NCI-H2107 (cell line): ENCODE data around the gene PRIM1.
A peak's percentile ranks its signal among the peaks of the same experiment; 100 is the strongest.
"Not testable (repeated sequence)": the region's sequence is repeated elsewhere in the genome, so short reads cannot be mapped to it uniquely, and the experiment has no call there.

Experiments
- DNase-seq: peaks from one replicate; lab custom pipeline; 2025; lab: John Stamatoyannopoulos, UW

PRIM1 gene

DNA sequence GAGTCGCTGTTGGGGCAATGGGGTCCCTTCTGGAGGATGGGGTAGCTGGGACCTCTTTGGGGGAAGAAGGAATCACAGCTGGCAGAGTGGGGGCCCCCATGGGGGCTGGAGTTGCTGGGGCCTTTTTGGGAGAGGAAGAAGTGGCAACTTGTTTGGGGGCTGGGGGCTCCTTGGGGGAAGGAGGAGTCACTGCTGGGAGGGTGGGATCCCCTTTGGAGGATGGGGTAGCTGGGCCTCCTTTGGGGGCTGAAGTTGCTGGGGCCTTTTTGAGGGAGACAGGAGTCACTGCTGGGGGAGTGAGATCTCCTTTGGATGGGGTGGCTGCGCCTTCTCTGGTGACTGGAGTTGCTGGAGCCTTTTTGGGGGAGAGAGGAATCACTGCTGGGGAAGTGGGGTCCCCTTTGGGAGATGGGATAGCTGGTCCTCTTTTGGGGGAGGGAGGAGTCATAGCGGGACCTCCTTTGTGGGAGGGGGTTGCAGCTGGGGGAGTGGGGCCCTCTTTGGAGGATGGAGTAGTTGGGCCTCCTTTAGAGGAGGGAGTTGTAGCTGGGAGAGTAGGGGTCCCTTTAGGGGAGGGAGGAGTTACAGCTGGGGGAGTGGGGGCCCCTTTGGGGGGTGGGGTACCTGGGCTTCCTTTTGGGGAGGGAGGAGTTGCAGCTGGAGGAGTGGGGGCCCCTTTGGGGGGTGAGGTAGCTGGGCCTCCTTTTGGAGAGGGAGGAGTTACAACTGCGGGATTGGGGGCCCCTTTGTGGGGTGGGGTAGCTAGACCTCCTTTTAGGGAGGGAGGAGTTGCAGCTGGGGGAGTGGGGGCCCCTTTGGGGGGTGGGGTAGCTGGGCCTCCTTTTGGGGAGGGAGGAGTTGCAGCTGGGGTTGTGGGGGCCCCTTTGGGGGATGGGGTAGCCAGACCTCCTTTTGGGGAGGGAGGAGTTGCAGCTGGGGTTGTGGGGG is 34.9 kb downstream of the PRIM1 start:
- DNase-seq = no peak

GRCh38 chr12:56716458-56716857 is 35.7 kb downstream of the PRIM1 start:
- no peak for DNase-seq

DNA sequence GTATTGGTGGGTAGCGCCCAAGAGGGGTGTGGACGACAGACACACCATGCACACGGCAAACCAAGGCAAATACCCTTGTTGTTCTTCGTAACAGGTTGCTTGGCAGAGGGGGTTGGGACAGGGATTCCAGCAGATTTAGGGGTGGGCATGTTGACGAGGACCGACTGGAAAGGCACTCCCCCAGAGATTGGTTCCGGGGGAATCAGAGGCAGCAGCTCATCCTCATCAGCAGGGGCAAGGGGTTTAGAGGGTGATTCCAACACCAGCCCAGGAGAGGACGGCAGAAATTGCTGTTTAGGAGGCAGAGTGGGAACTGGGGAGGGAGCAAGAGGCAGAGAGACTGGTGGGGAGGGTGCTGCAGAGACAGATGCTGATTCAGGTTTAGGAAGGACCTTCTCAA is 36.3 kb downstream of the PRIM1 start:
- no peak for DNase-seq

DNA sequence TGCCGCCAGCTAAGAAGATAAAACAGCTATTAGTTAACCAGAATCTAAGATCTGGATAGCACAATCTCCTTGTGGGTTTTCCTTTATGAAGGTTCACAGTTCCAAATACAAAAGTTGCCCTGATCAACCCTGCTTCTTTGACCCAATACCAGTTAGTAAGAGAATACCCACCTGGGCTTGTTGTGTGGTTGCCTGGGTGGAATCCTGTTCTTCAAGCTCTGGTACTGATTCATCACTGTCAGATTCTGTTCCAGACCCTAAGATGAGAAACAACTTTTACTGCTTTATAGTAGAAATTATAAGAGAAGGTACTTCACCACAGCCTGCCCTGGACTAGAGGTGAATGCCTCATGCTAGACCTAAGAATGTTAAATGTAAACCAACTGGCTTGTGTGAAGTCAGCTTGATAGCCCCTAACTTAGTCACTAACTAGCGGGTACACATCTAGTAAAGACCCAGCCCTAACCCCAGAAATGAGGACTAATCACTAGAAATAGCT is 37.6 kb downstream of the PRIM1 start:
- DNase-seq = no peak

GRCh38 chr12:56713345-56713744 is 38.8 kb downstream of the PRIM1 start:
- no peak for DNase-seq

- DNase-seq = no peak
Measured at GRCh38 chr12:56709759-56710376, 42.3 kb downstream of the PRIM1 start.

DNA sequence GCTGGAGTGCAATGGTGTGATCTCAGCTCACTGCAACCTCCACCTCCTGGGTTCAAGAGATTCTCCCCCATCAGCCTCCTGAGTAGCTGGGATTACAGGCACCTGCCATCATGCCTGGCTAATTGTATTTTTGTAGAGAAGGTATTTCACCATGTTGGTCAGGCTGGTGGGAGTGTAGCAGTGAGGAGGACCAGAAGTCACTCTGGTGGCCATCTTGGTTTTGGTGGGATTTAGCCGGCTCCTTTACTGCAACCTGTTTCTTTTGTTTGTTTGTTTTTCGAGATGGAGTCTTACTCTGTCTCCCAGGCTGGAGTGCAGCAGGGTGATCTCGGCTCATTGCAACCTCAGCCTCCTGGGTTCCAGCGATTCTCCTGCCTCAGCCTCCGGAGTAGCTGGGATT is 47.6 kb downstream of the PRIM1 start:
- not testable (repeated sequence) for DNase-seq

- no peak for DNase-seq
Measured at GRCh38 chr12:56699020-56699661, 53.0 kb downstream of the PRIM1 start.

GRCh38 chr12:56695327-56696101 is 56.6 kb downstream of the PRIM1 start:
- no peak for DNase-seq

- DNase-seq = no peak
Measured at GRCh38 chr12:56694161-56694560, 58.0 kb downstream of the PRIM1 start.

DNA sequence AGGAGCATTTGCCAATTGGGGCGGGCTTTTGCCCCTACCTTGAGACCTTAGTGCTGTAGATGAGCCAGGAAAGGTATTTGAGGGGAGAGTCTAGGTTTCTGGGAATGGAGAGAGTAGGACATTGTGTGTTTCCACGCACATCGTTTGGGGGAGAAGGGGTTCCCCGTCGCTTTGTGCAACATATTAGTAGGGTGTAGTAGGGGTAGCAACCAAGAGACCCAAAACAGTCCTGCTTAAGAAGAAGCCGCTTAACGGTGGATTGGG is 63.3 kb downstream of the PRIM1 start:
- DNase-seq = no peak

DNA sequence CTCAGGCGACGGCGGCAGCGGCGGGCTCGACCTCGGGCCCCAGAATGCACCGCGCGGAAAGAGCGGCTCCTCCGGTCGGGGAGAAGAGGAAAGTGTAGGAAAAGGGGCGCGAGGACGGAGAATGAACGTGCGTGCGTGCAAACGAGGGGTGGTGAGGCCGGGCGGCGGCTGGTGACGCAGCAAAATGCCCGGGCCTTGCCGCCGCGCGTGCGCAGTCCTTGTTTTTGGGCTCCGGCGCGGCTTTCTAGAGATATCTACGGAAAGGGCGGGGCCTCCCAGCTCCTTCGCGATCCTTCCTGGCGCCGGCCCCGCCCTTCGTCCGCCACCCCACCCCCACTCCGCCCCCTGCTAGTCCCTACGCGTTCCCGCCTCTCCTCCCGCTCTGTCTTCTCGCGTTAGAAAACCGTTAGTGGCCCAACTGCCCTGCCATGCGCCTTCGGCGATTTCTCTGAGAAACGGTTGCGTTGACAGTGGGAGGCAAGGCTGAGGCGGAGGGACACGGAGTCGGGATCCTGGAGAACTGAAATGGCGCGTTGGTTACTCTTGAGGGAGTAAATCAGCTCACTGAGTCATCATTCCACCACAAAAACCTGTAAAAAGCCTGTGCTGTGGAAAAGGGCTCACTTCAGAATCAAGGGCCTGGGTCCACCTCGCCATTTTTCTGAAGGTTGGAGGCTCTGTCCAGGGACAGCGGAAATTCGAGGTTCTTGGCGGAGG is 63.8 kb downstream of the PRIM1 start, which contains the start of gene PTGES3:
PTGES3 (minus strand) TSS at position 156 of the 717 bp plus-strand sequence. CDS start 285 bp downstream, outside the sequence.
- peak; percentile 97 for DNase-seq

- peak; percentile 27 for DNase-seq
Measured at GRCh38 chr12:56687223-56688128, 64.6 kb downstream of the PRIM1 start.

- DNase-seq = no peak
Measured at GRCh38 chr12:56684745-56685359, 67.3 kb downstream of the PRIM1 start.

DNA sequence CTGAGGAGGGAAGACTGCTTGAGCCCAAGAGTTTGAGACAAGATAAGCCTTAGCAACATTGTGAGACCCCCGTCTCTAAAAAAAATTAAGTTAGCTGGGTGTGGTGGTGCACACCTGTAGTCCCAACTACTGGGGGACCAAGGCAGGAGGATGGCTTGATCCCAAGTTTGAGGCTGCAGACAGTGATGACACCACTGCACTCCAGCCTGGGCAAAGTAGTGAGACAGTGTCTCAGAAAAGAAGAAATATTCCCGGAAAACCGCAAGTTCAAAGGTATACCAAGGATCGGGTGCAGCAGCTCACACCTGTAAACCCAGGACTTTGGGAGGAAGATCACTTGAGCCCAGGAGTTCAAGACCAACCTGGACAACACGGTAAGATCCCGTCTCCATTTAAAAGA is 69.8 kb downstream of the PRIM1 start:
- DNase-seq = no peak
